GM11168 (cell line): ENCODE measurements around the gene PHOX2B.
"Not testable (repeated sequence)": the region's sequence is repeated elsewhere in the genome, so short reads cannot be mapped to it uniquely, and the experiment has no call there.

Source experiments
- in situ Hi-C: fragments of 300-500 bp; cut with MboI; formaldehyde crosslinking; loops from one replicate; pipeline ENCODE4 v1.12.0; 2022; ENCODE audit warnings: low sequenced_read_pairs; ENCODE audit not compliant: unreplicated experiment

The PHOX2B gene

GRCh38 chr4:41714364-41715000, 34.0 kb downstream of the PHOX2B start:
- in situ Hi-C loops = no loop called here

GRCh38 chr4:41713768-41714167, 34.8 kb downstream of the PHOX2B start:
- in situ Hi-C loops = no loop called here

GRCh38 chr4:41712425-41712824, 36.1 kb downstream of the PHOX2B start:
- in situ Hi-C loops = no loop called here

GRCh38 chr4:41711654-41712053, 36.9 kb downstream of the PHOX2B start:
- in situ Hi-C loops = not testable (repeated sequence)

- in situ Hi-C loops = no loop called here
Observed at GRCh38 chr4:41709844-41710481, 38.6 kb downstream of the PHOX2B start.

GRCh38 chr4:41703785-41704184, 44.7 kb downstream of the PHOX2B start:
- in situ Hi-C loops = no loop called here

GRCh38 chr4:41702770-41703169, 45.8 kb downstream of the PHOX2B start:
- in situ Hi-C loops = no loop called here

GRCh38 chr4:41701983-41702382, 46.5 kb downstream of the PHOX2B start:
- in situ Hi-C loops = no loop called here

- in situ Hi-C loops = no loop called here
Observed at GRCh38 chr4:41696763-41697162, 51.8 kb downstream of the PHOX2B start.

GRCh38 chr4:41696131-41696530, 52.4 kb downstream of the PHOX2B start:
- in situ Hi-C loops = no loop called here
